GM23338 (cell line): ENCODE results near the gene KLK5. TPM values are rescaled to one million over a fixed set of nuclear protein-coding genes. Genes with fewer than 3 reads are reported as not detected.

Source experiments
- ATAC-seq: fragments of 200-7000 bp; cut with Tn5 transposase; 3 replicates; pipeline ENCODE4 v1.9.1; 2020
- DNase-seq: peaks from one replicate; pipeline ENCODE4 v3.0.0-alpha.2; 2015; ENCODE audit warnings: low spot score
- H2AFZ ChIP-seq: fragments of 200-600 bp; sonication (generic); 2 replicates; pipeline ENCODE4 v1.8.0; 2016; ENCODE audit warnings: antibody characterized with exemption, mild to moderate bottlenecking, moderate library complexity
- H3F3A ChIP-seq: fragments of 200-600 bp; sonication (generic); replicated peaks from 2 replicates; pipeline ENCODE4 v1.8.0; 2017; ENCODE audit warnings: antibody characterized with exemption, mixed run types, low read depth
- H3K27ac ChIP-seq: fragments of 200-600 bp; sonication (generic); 2 replicates; pipeline ENCODE4 v1.6.1; 2016; ENCODE audit warnings: low read depth
- H3K27me3 ChIP-seq: fragments of 200-600 bp; sonication (generic); 2 replicates; pipeline ENCODE4 v1.8.0; 2016; ENCODE audit warnings: mild to moderate bottlenecking, mixed run types, moderate library complexity; ENCODE audit not compliant: insufficient read depth
- H3K36me3 ChIP-seq: fragments of 200-600 bp; sonication (generic); 2 replicates; pipeline ENCODE4 v1.8.0; 2016; ENCODE audit warnings: mild to moderate bottlenecking; ENCODE audit not compliant: insufficient read depth
- H3K4me1 ChIP-seq: fragments of 200-600 bp; sonication (generic); 2 replicates; pipeline ENCODE4 v1.8.0; 2016; ENCODE audit warnings: mild to moderate bottlenecking, moderate library complexity; ENCODE audit not compliant: insufficient read depth
- H3K4me2 ChIP-seq: fragments of 200-600 bp; sonication (generic); 2 replicates; pipeline ENCODE4 v1.7.1; 2017; ENCODE audit warnings: mixed run types
- H3K4me3 ChIP-seq: fragments of 200-600 bp; sonication (generic); 2 replicates; pipeline ENCODE4 v1.6.1; 2016; ENCODE audit warnings: mixed run types
- H3K79me2 ChIP-seq: fragments of 200-600 bp; sonication (generic); replicated peaks from 2 replicates; pipeline ENCODE4 v1.8.0; 2017; ENCODE audit warnings: mild to moderate bottlenecking; ENCODE audit not compliant: insufficient read depth
- H3K9me2 ChIP-seq: fragments of 200-600 bp; sonication (generic); 2 replicates; pipeline ENCODE4 v1.8.0; 2017; ENCODE audit not compliant: insufficient read depth
- H4K20me1 ChIP-seq: fragments of 200-600 bp; sonication (generic); replicated peaks from 2 replicates; pipeline ENCODE4 v1.8.0; 2017; ENCODE audit warnings: mild to moderate bottlenecking; ENCODE audit not compliant: insufficient read depth
- H3K27ac Mint-ChIP-seq: 2 replicates; pipeline ENCODE4 v1.8.0; 2020; ENCODE audit warnings: inconsistent platforms, mild to moderate bottlenecking, moderate library complexity, mixed read lengths
- H3K27me3 Mint-ChIP-seq: 3 replicates; pipeline ENCODE4 v1.8.0; 2022; ENCODE audit warnings: low read depth, mild to moderate bottlenecking, moderate library complexity, mixed read lengths, inconsistent platforms; ENCODE audit not compliant: insufficient read depth, poor library complexity
- H3K36me3 Mint-ChIP-seq: 3 replicates; pipeline ENCODE4 v1.8.0; 2021; ENCODE audit warnings: low read depth, mild to moderate bottlenecking, inconsistent platforms, moderate library complexity, mixed read lengths
- H3K4me1 Mint-ChIP-seq: 3 replicates; pipeline ENCODE4 v1.8.0; 2020; ENCODE audit warnings: mild to moderate bottlenecking, inconsistent platforms, mixed read lengths
- H3K4me3 Mint-ChIP-seq: 3 replicates; pipeline ENCODE4 v1.8.0; 2021; ENCODE audit warnings: moderate library complexity, mild to moderate bottlenecking, inconsistent platforms, mixed read lengths
- H3K9me3 Mint-ChIP-seq: 3 replicates; pipeline ENCODE4 v1.8.0; 2020; ENCODE audit warnings: moderate library complexity, mild to moderate bottlenecking, inconsistent platforms, mixed read lengths
- CREB1 ChIP-seq: fragments of 250-450 bp; sonication (Bioruptor Pico); IDR thresholded peaks from 2 replicates; pipeline ENCODE4 v1.5.0; 2020; ENCODE audit warnings: low read depth, mild to moderate bottlenecking, moderate library complexity
- EZH2 ChIP-seq: fragments of 200-600 bp; sonication (generic); IDR thresholded peaks from one replicate; pipeline ENCODE4 v1.8.0; 2017; ENCODE audit warnings: antibody characterized with exemption, mild to moderate bottlenecking, low read depth; ENCODE audit not compliant: unreplicated experiment
- EZH2phosphoT487 ChIP-seq: fragments of 200-600 bp; sonication (generic); IDR thresholded peaks from one replicate; pipeline ENCODE4 v1.8.1; 2018; ENCODE audit warnings: antibody characterized with exemption; ENCODE audit not compliant: unreplicated experiment
- JUNB ChIP-seq: IDR thresholded peaks from one replicate; pipeline ENCODE4 v1.6.1; 2016; ENCODE audit warnings: antibody characterized with exemption; ENCODE audit not compliant: unreplicated experiment
- NANOG ChIP-seq: IDR thresholded peaks from 2 replicates; pipeline ENCODE4 v1.6.1; 2016; ENCODE audit warnings: antibody characterized with exemption, borderline replicate concordance
- POLR2AphosphoS5 ChIP-seq: IDR thresholded peaks from 2 replicates; pipeline ENCODE4 v1.6.1; 2016; ENCODE audit warnings: antibody characterized with exemption, low read depth
- STAT1 ChIP-seq: IDR thresholded peaks from one replicate; pipeline ENCODE4 v1.6.1; 2016; ENCODE audit warnings: antibody characterized with exemption; ENCODE audit not compliant: unreplicated experiment
- ZNF114 ChIP-seq: fragments of 250-450 bp; sonication (Bioruptor Pico); IDR thresholded peaks from 2 replicates; pipeline ENCODE4 v1.5.0; 2020; ENCODE audit warnings: mild to moderate bottlenecking, moderate library complexity
- ZNF331 ChIP-seq: fragments of 250-450 bp; sonication (Bioruptor Pico); IDR thresholded peaks from 2 replicates; pipeline ENCODE4 v1.5.0; 2020; ENCODE audit warnings: low read depth, mild to moderate bottlenecking, moderate library complexity
- polyA plus RNA-seq: library from polyadenylated mRNA; unstranded; fragments of >200 nt; fragmentation: Nextera tagmentation; extraction: Ambion mirVana; gene quantifications from 2 replicates; pipeline ENCODE4 v1.2.1, GENCODE V29; 2016
- total RNA-seq: library from RNA; depleted of rRNA; stranded (reverse); fragments of >200 nt; shearing (Covaris generic); gene quantifications from 2 replicates; pipeline ENCODE4 v1.2.3, GENCODE V29; 2014
- TF ChIP-seq, protein P1 (sequence below): IDR thresholded peaks from 2 replicates; pipeline ENCODE4 v1.6.1; 2016; ENCODE audit warnings: antibody characterized with exemption
- TF ChIP-seq, protein P2 (sequence below), 2 experiments: fragments of 200-600 bp in 1 of 2; sonication (generic) in 1 of 2; conservative IDR thresholded peaks; 2 replicates each; pipeline versions ENCODE4 v1.5.1 to v1.6.1; 2016 to 2017; ENCODE audit warnings: antibody characterized with exemption in 2 of 2, low read depth in 2 of 2, mild to moderate bottlenecking in 2 of 2, moderate library complexity in 1 of 2
- TF ChIP-seq, protein P3 (sequence below): IDR thresholded peaks from one replicate; pipeline ENCODE4 v1.6.1; 2018; ENCODE audit warnings: antibody characterized with exemption; ENCODE audit not compliant: unreplicated experiment
- TF ChIP-seq, protein P4 (sequence below): fragments of 250-450 bp; sonication (Bioruptor Pico); IDR thresholded peaks from 2 replicates; pipeline ENCODE4 v1.5.0; 2020; ENCODE audit warnings: mild to moderate bottlenecking, moderate library complexity

Gene KLK5
- total and polyA plus RNA-seq, 2 experiments from 2014 or later, result 0.66 TPM; not detected in 1

GRCh38 chr19:50962245-50962644 lies 9.4 kb upstream of the KLK5 start:
- no peaks in the 10 kb centered on the region for H3K79me2 ChIP-seq
- ATAC-seq, result no peak
- Mint-ChIP-seq H3K36me3 (peaks cover 7% of the 10 kb centered on the region; the same call in 2 of the 3 replicates), H3K4me1 (no peaks in the 10 kb centered on the region; the same call in 2 of the 3 replicates), H3K27me3 (peaks cover 8% of the 10 kb centered on the region), H3K9me3 (peaks cover 48% of the 10 kb centered on the region), H3K4me3 (no peak overlapping the region), H3K27ac (no peak overlapping the region)
- H3K4me2 ChIP-seq, result no peak overlapping the region
- H3K27ac ChIP-seq, result no peak overlapping the region
- peaks cover 6% of the 10 kb centered on the region; the same call in 1 of the 2 replicates for H3K9me2 ChIP-seq
- H3F3A ChIP-seq, result no peaks in the 10 kb centered on the region
- no peaks in the 10 kb centered on the region for H3K27me3 ChIP-seq
- H3K4me3 ChIP-seq, result no peak overlapping the region
- H2AFZ ChIP-seq, result no peak overlapping the region
- TF ChIP-seq EZH2 (no peak), NANOG (no peak), STAT1 (no peak), ZNF114 (CRISPR knock-in tag) (no peak), EZH2phosphoT487 (no peak), ZNF331 (CRISPR knock-in tag) (no peak), JUNB (no peak), CREB1 (CRISPR knock-in tag) (no peak), POLR2AphosphoS5 (no peak)
- TF ChIP-seq, protein P1, sequence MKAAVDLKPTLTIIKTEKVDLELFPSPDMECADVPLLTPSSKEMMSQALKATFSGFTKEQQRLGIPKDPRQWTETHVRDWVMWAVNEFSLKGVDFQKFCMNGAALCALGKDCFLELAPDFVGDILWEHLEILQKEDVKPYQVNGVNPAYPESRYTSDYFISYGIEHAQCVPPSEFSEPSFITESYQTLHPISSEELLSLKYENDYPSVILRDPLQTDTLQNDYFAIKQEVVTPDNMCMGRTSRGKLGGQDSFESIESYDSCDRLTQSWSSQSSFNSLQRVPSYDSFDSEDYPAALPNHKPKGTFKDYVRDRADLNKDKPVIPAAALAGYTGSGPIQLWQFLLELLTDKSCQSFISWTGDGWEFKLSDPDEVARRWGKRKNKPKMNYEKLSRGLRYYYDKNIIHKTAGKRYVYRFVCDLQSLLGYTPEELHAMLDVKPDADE, result no peak
- TF ChIP-seq, protein P2, sequence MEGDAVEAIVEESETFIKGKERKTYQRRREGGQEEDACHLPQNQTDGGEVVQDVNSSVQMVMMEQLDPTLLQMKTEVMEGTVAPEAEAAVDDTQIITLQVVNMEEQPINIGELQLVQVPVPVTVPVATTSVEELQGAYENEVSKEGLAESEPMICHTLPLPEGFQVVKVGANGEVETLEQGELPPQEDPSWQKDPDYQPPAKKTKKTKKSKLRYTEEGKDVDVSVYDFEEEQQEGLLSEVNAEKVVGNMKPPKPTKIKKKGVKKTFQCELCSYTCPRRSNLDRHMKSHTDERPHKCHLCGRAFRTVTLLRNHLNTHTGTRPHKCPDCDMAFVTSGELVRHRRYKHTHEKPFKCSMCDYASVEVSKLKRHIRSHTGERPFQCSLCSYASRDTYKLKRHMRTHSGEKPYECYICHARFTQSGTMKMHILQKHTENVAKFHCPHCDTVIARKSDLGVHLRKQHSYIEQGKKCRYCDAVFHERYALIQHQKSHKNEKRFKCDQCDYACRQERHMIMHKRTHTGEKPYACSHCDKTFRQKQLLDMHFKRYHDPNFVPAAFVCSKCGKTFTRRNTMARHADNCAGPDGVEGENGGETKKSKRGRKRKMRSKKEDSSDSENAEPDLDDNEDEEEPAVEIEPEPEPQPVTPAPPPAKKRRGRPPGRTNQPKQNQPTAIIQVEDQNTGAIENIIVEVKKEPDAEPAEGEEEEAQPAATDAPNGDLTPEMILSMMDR (conservative IDR thresholded peaks at IDR 0.05; ENCODE audit: low read depth in 2 of 2), result no peak
- TF ChIP-seq, protein P3, sequence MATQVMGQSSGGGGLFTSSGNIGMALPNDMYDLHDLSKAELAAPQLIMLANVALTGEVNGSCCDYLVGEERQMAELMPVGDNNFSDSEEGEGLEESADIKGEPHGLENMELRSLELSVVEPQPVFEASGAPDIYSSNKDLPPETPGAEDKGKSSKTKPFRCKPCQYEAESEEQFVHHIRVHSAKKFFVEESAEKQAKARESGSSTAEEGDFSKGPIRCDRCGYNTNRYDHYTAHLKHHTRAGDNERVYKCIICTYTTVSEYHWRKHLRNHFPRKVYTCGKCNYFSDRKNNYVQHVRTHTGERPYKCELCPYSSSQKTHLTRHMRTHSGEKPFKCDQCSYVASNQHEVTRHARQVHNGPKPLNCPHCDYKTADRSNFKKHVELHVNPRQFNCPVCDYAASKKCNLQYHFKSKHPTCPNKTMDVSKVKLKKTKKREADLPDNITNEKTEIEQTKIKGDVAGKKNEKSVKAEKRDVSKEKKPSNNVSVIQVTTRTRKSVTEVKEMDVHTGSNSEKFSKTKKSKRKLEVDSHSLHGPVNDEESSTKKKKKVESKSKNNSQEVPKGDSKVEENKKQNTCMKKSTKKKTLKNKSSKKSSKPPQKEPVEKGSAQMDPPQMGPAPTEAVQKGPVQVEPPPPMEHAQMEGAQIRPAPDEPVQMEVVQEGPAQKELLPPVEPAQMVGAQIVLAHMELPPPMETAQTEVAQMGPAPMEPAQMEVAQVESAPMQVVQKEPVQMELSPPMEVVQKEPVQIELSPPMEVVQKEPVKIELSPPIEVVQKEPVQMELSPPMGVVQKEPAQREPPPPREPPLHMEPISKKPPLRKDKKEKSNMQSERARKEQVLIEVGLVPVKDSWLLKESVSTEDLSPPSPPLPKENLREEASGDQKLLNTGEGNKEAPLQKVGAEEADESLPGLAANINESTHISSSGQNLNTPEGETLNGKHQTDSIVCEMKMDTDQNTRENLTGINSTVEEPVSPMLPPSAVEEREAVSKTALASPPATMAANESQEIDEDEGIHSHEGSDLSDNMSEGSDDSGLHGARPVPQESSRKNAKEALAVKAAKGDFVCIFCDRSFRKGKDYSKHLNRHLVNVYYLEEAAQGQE, result no peak
- TF ChIP-seq, protein P4, sequence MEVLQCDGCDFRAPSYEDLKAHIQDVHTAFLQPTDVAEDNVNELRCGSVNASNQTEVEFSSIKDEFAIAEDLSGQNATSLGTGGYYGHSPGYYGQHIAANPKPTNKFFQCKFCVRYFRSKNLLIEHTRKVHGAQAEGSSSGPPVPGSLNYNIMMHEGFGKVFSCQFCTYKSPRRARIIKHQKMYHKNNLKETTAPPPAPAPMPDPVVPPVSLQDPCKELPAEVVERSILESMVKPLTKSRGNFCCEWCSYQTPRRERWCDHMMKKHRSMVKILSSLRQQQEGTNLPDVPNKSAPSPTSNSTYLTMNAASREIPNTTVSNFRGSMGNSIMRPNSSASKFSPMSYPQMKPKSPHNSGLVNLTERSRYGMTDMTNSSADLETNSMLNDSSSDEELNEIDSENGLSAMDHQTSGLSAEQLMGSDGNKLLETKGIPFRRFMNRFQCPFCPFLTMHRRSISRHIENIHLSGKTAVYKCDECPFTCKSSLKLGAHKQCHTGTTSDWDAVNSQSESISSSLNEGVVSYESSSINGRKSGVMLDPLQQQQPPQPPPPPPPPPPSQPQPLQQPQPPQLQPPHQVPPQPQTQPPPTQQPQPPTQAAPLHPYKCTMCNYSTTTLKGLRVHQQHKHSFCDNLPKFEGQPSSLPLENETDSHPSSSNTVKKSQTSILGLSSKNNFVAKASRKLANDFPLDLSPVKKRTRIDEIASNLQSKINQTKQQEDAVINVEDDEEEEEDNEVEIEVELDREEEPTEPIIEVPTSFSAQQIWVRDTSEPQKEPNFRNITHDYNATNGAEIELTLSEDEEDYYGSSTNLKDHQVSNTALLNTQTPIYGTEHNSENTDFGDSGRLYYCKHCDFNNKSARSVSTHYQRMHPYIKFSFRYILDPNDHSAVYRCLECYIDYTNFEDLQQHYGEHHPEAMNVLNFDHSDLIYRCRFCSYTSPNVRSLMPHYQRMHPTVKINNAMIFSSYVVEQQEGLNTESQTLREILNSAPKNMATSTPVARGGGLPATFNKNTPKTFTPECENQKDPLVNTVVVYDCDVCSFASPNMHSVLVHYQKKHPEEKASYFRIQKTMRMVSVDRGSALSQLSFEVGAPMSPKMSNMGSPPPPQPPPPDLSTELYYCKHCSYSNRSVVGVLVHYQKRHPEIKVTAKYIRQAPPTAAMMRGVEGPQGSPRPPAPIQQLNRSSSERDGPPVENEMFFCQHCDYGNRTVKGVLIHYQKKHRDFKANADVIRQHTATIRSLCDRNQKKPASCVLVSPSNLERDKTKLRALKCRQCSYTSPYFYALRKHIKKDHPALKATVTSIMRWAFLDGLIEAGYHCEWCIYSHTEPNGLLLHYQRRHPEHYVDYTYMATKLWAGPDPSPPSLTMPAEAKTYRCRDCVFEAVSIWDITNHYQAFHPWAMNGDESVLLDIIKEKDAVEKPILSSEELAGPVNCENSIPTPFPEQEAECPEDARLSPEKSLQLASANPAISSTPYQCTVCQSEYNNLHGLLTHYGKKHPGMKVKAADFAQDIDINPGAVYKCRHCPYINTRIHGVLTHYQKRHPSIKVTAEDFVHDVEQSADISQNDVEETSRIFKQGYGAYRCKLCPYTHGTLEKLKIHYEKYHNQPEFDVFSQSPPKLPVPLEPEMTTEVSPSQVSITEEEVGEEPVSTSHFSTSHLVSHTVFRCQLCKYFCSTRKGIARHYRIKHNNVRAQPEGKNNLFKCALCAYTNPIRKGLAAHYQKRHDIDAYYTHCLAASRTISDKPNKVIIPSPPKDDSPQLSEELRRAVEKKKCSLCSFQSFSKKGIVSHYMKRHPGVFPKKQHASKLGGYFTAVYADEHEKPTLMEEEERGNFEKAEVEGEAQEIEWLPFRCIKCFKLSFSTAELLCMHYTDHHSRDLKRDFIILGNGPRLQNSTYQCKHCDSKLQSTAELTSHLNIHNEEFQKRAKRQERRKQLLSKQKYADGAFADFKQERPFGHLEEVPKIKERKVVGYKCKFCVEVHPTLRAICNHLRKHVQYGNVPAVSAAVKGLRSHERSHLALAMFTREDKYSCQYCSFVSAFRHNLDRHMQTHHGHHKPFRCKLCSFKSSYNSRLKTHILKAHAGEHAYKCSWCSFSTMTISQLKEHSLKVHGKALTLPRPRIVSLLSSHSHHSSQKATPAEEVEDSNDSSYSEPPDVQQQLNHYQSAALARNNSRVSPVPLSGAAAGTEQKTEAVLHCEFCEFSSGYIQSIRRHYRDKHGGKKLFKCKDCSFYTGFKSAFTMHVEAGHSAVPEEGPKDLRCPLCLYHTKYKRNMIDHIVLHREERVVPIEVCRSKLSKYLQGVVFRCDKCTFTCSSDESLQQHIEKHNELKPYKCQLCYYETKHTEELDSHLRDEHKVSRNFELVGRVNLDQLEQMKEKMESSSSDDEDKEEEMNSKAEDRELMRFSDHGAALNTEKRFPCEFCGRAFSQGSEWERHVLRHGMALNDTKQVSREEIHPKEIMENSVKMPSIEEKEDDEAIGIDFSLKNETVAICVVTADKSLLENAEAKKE (CRISPR knock-in tag), result no peak
- H4K20me1 ChIP-seq, result no peaks in the 10 kb centered on the region
- H3K4me1 ChIP-seq, result no peaks in the 10 kb centered on the region
- no peaks in the 10 kb centered on the region for H3K36me3 ChIP-seq
- no peak for DNase-seq
